ENCODE data around the gene VEPH1. TPM values are rescaled to one million over a fixed set of nuclear protein-coding genes. Genes with fewer than 3 reads are reported as not detected.

VEPH1 gene
- polyA plus RNA-seq, 1 of the 3 experiments (the other 2 are of a cell fraction): 6.0 TPM

DNA sequence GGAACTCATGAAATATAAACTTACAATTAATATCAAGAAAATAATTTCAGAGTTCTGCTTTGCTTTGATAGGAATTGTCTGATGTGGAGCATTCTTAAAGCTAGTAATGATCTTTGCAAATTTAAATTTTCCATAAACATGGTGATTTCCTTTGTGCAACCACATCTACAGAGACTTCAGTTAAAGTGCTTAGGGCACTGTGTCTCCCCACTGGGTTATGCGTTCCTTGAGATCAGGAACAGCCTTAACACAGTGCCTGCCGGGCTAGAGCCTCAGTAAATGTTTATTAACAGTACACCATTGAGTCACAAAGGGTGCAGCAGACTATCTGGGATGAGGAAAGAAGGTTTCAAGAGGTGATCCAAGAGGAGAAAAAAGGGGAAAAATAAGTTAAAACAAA is 235.2 kb downstream of the VEPH1 start:
- 100% methylated on average over 2 of the region's 2 CpGs for WGBS (ENCODE audit: low lambda C conversion rate)
- no peak overlapping the region for H3K27ac ChIP-seq (ENCODE audit: low read depth in 2 of 2, low read length in 1 of 2)
- TF ChIP-seq JUND (IDR thresholded peaks at IDR 0.05): no peak
- TF ChIP-seq GATA2 (CRISPR knock-in tag; IDR thresholded peaks at IDR 0.05): no peak
- no peak for TF ChIP-seq ELF1 (IDR thresholded peaks at IDR 0.05)
- no peaks in the 10 kb centered on the region for H3K9me2 ChIP-seq
- no peak overlapping the region for H3K9ac ChIP-seq
- no peaks in the 10 kb centered on the region for H3K79me2 ChIP-seq (ENCODE audit: insufficient read depth)
- no peak overlapping the region for H2AFZ ChIP-seq (ENCODE audit: low read depth)
- POLR2A ChIA-PET: no interaction called here
- H3K36me3 ChIP-seq (replicated peaks in 1 of 2; ENCODE audit: control insufficient read depth in 1 of 2, insufficient read depth in 2 of 2, low read length in 1 of 2): peaks cover 0 to 4% of the 10 kb centered on the region in 2 experiments
- no peak overlapping the region for H3K4me3 ChIP-seq (ENCODE audit: low read depth in 2 of 2, low read length in 1 of 2)
- peaks cover 0 to 3% of the 10 kb centered on the region in 2 experiments; a peak in 1 of 4 replicates for H3K4me1 ChIP-seq (ENCODE audit: control insufficient read depth in 1 of 2, insufficient read depth in 2 of 2, low read depth in 1 of 2, low read length in 1 of 2)
- H3F3A ChIP-seq (replicated peaks; ENCODE audit: insufficient read depth): no peaks in the 10 kb centered on the region
- CTCF ChIA-PET: no interaction called here
- no peak for DNase-seq
- H3K9me3 ChIP-seq: no peaks in the 10 kb centered on the region
- no peak overlapping the region for H3K4me2 ChIP-seq
- no peaks in the 10 kb centered on the region for H3K27me3 ChIP-seq (ENCODE audit: insufficient read depth)
- H4K20me1 ChIP-seq (ENCODE audit: insufficient read depth): no peaks in the 10 kb centered on the region

DNA sequence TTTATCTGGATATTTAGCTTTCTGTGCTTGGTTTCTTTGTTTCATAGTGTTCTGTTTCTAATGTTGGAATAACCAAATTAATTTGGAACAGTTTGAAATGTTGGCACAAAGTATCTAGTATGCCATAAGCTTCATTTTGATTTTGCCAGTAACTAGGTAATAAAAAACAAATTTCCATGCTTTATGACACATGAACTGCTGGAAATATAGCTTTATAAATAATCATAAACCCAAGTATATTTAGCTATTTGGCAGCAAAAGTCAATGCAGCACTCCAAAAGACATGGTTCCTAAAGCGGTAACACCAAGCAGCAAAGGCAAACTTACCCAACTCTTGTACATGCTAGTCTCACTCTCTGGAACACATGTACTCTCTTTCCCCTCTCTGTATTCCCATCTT is 237.3 kb downstream of the VEPH1 start:
- Histone ChIP-seq H3K9ac (no peak overlapping the region), H3K9me3 (no peaks in the 10 kb centered on the region), H3K27me3 (ENCODE audit: insufficient read depth) (no peaks in the 10 kb centered on the region), H3K4me2 (no peak overlapping the region), H3K36me3 (replicated peaks in 1 of 2; ENCODE audit: control insufficient read depth in 1 of 2, insufficient read depth in 2 of 2, low read length in 1 of 2) (peaks cover 0 to 4% of the 10 kb centered on the region in 2 experiments), H3K4me3 (ENCODE audit: low read depth in 2 of 2, low read length in 1 of 2) (no peak overlapping the region), H3F3A (replicated peaks; ENCODE audit: insufficient read depth) (no peaks in the 10 kb centered on the region), H3K27ac (ENCODE audit: low read depth in 2 of 2, low read length in 1 of 2) (no peak overlapping the region), H3K79me2 (ENCODE audit: insufficient read depth) (no peaks in the 10 kb centered on the region), H3K9me2 (no peaks in the 10 kb centered on the region), H2AFZ (ENCODE audit: low read depth) (no peak overlapping the region), H4K20me1 (ENCODE audit: insufficient read depth) (no peaks in the 10 kb centered on the region), H3K4me1 (ENCODE audit: control insufficient read depth in 1 of 2, insufficient read depth in 2 of 2, low read depth in 1 of 2, low read length in 1 of 2) (no peaks in the 10 kb centered on the region)
- DNase-seq: no peak
- ChIA-PET POLR2A (no interaction called here), CTCF (interaction anchor here (0.8 to 0.9 kb wide), 2 partner anchors 25 to 176 kb away, joined by 3 read pairs; no protein-coding TSS in a partner anchor)
- 100% methylated on average over 1 of the region's 1 CpG for WGBS (ENCODE audit: low lambda C conversion rate)
- TF ChIP-seq, protein P1, sequence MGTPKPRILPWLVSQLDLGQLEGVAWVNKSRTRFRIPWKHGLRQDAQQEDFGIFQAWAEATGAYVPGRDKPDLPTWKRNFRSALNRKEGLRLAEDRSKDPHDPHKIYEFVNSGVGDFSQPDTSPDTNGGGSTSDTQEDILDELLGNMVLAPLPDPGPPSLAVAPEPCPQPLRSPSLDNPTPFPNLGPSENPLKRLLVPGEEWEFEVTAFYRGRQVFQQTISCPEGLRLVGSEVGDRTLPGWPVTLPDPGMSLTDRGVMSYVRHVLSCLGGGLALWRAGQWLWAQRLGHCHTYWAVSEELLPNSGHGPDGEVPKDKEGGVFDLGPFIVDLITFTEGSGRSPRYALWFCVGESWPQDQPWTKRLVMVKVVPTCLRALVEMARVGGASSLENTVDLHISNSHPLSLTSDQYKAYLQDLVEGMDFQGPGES (IDR thresholded peaks at IDR 0.05; ENCODE audit: low read depth, low read length): no peak
- TF ChIP-seq TAF1 (IDR thresholded peaks at IDR 0.05; ENCODE audit: borderline replicate concordance, low read depth, low read length) (no peak), TEAD4 (IDR thresholded peaks at IDR 0.05; ENCODE audit: borderline replicate concordance, insufficient read depth) (no peak), SIN3A (IDR thresholded peaks at IDR 0.05; ENCODE audit: borderline replicate concordance, low read depth, low read length) (no peak), GABPA (IDR thresholded peaks at IDR 0.05; ENCODE audit: low read depth) (no peak), NFIC (IDR thresholded peaks at IDR 0.05; ENCODE audit: borderline replicate concordance) (no peak), FOSL2 (IDR thresholded peaks at IDR 0.05; ENCODE audit: borderline replicate concordance, low read depth) (no peak), ELF1 (IDR thresholded peaks at IDR 0.05) (no peak), NRF1 (IDR thresholded peaks at IDR 0.05; ENCODE audit: low read depth, low read length) (no peak), MXI1 (IDR thresholded peaks at IDR 0.05; ENCODE audit: low read depth, low read length) (no peak), MEF2A (IDR thresholded peaks at IDR 0.05; ENCODE audit: borderline replicate concordance, low read depth) (no peak), RFX5 (IDR thresholded peaks at IDR 0.05; ENCODE audit: low read length) (no peak)
- TF ChIP-seq, protein P2, sequence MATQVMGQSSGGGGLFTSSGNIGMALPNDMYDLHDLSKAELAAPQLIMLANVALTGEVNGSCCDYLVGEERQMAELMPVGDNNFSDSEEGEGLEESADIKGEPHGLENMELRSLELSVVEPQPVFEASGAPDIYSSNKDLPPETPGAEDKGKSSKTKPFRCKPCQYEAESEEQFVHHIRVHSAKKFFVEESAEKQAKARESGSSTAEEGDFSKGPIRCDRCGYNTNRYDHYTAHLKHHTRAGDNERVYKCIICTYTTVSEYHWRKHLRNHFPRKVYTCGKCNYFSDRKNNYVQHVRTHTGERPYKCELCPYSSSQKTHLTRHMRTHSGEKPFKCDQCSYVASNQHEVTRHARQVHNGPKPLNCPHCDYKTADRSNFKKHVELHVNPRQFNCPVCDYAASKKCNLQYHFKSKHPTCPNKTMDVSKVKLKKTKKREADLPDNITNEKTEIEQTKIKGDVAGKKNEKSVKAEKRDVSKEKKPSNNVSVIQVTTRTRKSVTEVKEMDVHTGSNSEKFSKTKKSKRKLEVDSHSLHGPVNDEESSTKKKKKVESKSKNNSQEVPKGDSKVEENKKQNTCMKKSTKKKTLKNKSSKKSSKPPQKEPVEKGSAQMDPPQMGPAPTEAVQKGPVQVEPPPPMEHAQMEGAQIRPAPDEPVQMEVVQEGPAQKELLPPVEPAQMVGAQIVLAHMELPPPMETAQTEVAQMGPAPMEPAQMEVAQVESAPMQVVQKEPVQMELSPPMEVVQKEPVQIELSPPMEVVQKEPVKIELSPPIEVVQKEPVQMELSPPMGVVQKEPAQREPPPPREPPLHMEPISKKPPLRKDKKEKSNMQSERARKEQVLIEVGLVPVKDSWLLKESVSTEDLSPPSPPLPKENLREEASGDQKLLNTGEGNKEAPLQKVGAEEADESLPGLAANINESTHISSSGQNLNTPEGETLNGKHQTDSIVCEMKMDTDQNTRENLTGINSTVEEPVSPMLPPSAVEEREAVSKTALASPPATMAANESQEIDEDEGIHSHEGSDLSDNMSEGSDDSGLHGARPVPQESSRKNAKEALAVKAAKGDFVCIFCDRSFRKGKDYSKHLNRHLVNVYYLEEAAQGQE (IDR thresholded peaks at IDR 0.05; ENCODE audit: low read depth, low read length): no peak
- TF ChIP-seq, protein P3, sequence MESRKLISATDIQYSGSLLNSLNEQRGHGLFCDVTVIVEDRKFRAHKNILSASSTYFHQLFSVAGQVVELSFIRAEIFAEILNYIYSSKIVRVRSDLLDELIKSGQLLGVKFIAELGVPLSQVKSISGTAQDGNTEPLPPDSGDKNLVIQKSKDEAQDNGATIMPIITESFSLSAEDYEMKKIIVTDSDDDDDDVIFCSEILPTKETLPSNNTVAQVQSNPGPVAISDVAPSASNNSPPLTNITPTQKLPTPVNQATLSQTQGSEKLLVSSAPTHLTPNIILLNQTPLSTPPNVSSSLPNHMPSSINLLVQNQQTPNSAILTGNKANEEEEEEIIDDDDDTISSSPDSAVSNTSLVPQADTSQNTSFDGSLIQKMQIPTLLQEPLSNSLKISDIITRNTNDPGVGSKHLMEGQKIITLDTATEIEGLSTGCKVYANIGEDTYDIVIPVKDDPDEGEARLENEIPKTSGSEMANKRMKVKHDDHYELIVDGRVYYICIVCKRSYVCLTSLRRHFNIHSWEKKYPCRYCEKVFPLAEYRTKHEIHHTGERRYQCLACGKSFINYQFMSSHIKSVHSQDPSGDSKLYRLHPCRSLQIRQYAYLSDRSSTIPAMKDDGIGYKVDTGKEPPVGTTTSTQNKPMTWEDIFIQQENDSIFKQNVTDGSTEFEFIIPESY (IDR thresholded peaks at IDR 0.05; ENCODE audit: borderline replicate concordance, low read depth): no peak
- TF ChIP-seq, protein P4, sequence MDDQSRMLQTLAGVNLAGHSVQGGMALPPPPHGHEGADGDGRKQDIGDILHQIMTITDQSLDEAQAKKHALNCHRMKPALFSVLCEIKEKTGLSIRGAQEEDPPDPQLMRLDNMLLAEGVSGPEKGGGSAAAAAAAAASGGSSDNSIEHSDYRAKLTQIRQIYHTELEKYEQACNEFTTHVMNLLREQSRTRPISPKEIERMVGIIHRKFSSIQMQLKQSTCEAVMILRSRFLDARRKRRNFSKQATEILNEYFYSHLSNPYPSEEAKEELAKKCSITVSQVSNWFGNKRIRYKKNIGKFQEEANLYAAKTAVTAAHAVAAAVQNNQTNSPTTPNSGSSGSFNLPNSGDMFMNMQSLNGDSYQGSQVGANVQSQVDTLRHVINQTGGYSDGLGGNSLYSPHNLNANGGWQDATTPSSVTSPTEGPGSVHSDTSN (IDR thresholded peaks at IDR 0.05): no peak

Data from SK-N-SH (cell line).